ENCODE data around the gene UFSP1. TPM values are rescaled to one million over a fixed set of nuclear protein-coding genes. Genes with fewer than 3 reads are reported as not detected.

The UFSP1 gene
- total and polyA plus RNA-seq, 2 donors from 2014 or later, result 3.4 to 3.8 TPM

- H3K9me3 ChIP-seq (ENCODE audit: control insufficient read depth in 2 of 3, insufficient read depth in 1 of 3, low read length in 3 of 3), result no peaks in the 10 kb centered on the region
- no peak overlapping the region for H3K4me3 ChIP-seq (ENCODE audit: low read length in 3 of 3)
- TF ChIP-seq, protein P1, sequence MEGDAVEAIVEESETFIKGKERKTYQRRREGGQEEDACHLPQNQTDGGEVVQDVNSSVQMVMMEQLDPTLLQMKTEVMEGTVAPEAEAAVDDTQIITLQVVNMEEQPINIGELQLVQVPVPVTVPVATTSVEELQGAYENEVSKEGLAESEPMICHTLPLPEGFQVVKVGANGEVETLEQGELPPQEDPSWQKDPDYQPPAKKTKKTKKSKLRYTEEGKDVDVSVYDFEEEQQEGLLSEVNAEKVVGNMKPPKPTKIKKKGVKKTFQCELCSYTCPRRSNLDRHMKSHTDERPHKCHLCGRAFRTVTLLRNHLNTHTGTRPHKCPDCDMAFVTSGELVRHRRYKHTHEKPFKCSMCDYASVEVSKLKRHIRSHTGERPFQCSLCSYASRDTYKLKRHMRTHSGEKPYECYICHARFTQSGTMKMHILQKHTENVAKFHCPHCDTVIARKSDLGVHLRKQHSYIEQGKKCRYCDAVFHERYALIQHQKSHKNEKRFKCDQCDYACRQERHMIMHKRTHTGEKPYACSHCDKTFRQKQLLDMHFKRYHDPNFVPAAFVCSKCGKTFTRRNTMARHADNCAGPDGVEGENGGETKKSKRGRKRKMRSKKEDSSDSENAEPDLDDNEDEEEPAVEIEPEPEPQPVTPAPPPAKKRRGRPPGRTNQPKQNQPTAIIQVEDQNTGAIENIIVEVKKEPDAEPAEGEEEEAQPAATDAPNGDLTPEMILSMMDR (IDR thresholded peaks at IDR 0.05; ENCODE audit: borderline replicate concordance, extremely low read depth, insufficient read depth), result no peak
- no peak overlapping the region for H3K9ac ChIP-seq (ENCODE audit: low read length in 3 of 3)
- peaks cover 0 to 20% (median 13%) of the 10 kb centered on the region in 3 donors for H3K4me1 ChIP-seq (ENCODE audit: control insufficient read depth in 2 of 3, insufficient read depth in 2 of 3, low read depth in 1 of 3, low read length in 3 of 3)
- intact Hi-C loops (cut with DNase I), result no loop called here
- H3K27me3 ChIP-seq (ENCODE audit: control insufficient read depth, insufficient read depth, low read length), result no peaks in the 10 kb centered on the region
- DNase-seq (no peak), FAIRE-seq (no peak)
- H3K27ac ChIP-seq (ENCODE audit: low read depth in 2 of 2, low read length in 2 of 2), result no peak overlapping the region
- peaks cover 0 to 15% (median 0%) of the 10 kb centered on the region in 3 donors for H3K36me3 ChIP-seq (ENCODE audit: control insufficient read depth in 2 of 3, insufficient read depth in 3 of 3, low read length in 3 of 3)
These were observed 25.2 kb downstream of the UFSP1 start for GRCh38 chr7:100864263-100864845.

GRCh38 chr7:100863406-100863950 is 26.0 kb downstream of the UFSP1 start:
- H3K9ac ChIP-seq (ENCODE audit: low read length in 3 of 3), result no peak overlapping the region
- FAIRE-seq (no peak), DNase-seq (peak in 3 of 5 donors; percentile 32 to 86 (median 72))
- TF ChIP-seq, protein P1 (IDR thresholded peaks at IDR 0.05; ENCODE audit: borderline replicate concordance, extremely low read depth, insufficient read depth), result no peak
- peaks cover 0 to 20% (median 13%) of the 10 kb centered on the region in 3 donors for H3K4me1 ChIP-seq (ENCODE audit: control insufficient read depth in 2 of 3, insufficient read depth in 2 of 3, low read depth in 1 of 3, low read length in 3 of 3)
- no peak overlapping the region for H3K27ac ChIP-seq (ENCODE audit: low read depth in 2 of 2, low read length in 2 of 2)
- intact Hi-C loops (cut with DNase I), result no loop called here
- H3K27me3 ChIP-seq (ENCODE audit: control insufficient read depth, insufficient read depth, low read length), result no peaks in the 10 kb centered on the region
- H3K36me3 ChIP-seq (ENCODE audit: control insufficient read depth in 2 of 3, insufficient read depth in 3 of 3, low read length in 3 of 3), result peaks cover 0 to 15% (median 2%) of the 10 kb centered on the region in 3 donors
- no peaks in the 10 kb centered on the region for H3K9me3 ChIP-seq (ENCODE audit: control insufficient read depth in 2 of 3, insufficient read depth in 1 of 3, low read length in 3 of 3)
- H3K4me3 ChIP-seq (ENCODE audit: low read length in 3 of 3), result no peak overlapping the region

DNA sequence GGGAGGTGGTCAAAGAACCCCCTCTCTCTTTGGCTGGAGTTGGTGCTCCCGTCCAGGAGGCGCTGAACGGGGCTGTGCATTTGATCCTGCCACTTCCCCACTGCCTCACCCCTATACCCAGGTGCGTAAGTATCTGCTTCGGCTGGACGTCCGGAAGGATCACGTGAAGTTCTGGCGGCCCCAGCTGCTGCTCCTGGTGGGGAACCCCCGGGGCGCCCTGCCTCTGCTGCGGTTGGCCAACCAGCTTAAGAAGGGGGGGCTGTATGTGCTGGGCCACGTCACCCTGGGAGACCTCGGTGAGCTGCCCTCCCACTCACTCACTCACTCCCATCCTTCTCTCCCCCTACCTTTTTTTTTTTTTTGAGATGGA is 27.9 kb downstream of the UFSP1 start:
- FAIRE-seq (no peak), DNase-seq (no peak)
- TF ChIP-seq, protein P1 (IDR thresholded peaks at IDR 0.05; ENCODE audit: borderline replicate concordance, extremely low read depth, insufficient read depth), result no peak
- intact Hi-C loops (cut with DNase I), result no loop called here
- no peak overlapping the region for H3K9ac ChIP-seq (ENCODE audit: low read length in 3 of 3)
- no peak overlapping the region for H3K27ac ChIP-seq (ENCODE audit: low read depth in 2 of 2, low read length in 2 of 2)
- H3K9me3 ChIP-seq (ENCODE audit: control insufficient read depth in 2 of 3, insufficient read depth in 1 of 3, low read length in 3 of 3), result no peaks in the 10 kb centered on the region
- H3K4me1 ChIP-seq (ENCODE audit: control insufficient read depth in 2 of 3, insufficient read depth in 2 of 3, low read depth in 1 of 3, low read length in 3 of 3), result peaks cover 0 to 13% (median 13%) of the 10 kb centered on the region in 3 donors
- no peak overlapping the region for H3K4me3 ChIP-seq (ENCODE audit: low read length in 3 of 3)
- H3K36me3 ChIP-seq (ENCODE audit: control insufficient read depth in 2 of 3, insufficient read depth in 3 of 3, low read length in 3 of 3), result peaks cover 0 to 15% (median 2%) of the 10 kb centered on the region in 3 donors
- H3K27me3 ChIP-seq (ENCODE audit: control insufficient read depth, insufficient read depth, low read length), result no peaks in the 10 kb centered on the region

Data from kidney (tissue), 14 donors.